Gastroesophageal sphincter (tissue), 4 donors: Measurements from ENCODE around the gene NSFL1C. TPM values are rescaled to one million over a fixed set of nuclear protein-coding genes. Genes with fewer than 3 reads are reported as not detected.
"Not testable (repeated sequence)": the region's sequence is repeated elsewhere in the genome, so short reads cannot be mapped to it uniquely, and the experiment has no call there.

Experiments used
- ATAC-seq: fragments of 150-250 bp; one replicate; pipeline ENCODE4 v1.9.1; 2016; ENCODE audit warnings: mild to moderate bottlenecking, moderate library complexity
- H3K27ac ChIP-seq, 4 donors: fragments of 200-600 bp; sonication (generic) in 3 of 4; 1 replicate in 3 of 4; 2 replicates in 1 of 4; pipeline ENCODE4 v1.5.1; 2016 to 2019
- H3K27me3 ChIP-seq: fragments of 200-600 bp; sonication (generic); one replicate; pipeline ENCODE4 v1.5.1; 2019
- H3K36me3 ChIP-seq, 2 donors: fragments of 200-600 bp; sonication (generic); one replicate each; pipeline ENCODE4 v1.5.1; 2019; ENCODE audit warnings: control low read depth in 1 of 2
- H3K4me1 ChIP-seq, 3 donors: fragments of 200-600 bp; sonication (generic); 1 replicate in 2 of 3; 2 replicates in 1 of 3; pipeline ENCODE4 v1.5.1; 2016 to 2019; ENCODE audit warnings: control low read depth in 2 of 3
- H3K4me3 ChIP-seq, 2 donors: fragments of 200-600 bp; sonication (generic); one replicate each; pipeline ENCODE4 v1.5.1; 2019; ENCODE audit warnings: mild to moderate bottlenecking in 1 of 2, moderate library complexity in 1 of 2
- H3K9me3 ChIP-seq, 3 donors: fragments of 200-600 bp; sonication (generic); one replicate each; pipeline ENCODE4 v1.5.1; 2017 to 2019; ENCODE audit warnings: control low read depth in 2 of 3
- EP300 ChIP-seq: sonication (generic); formaldehyde crosslinking; IDR thresholded peaks from one replicate; pipeline ENCODE4 v1.6.1; 2017; ENCODE audit warnings: antibody characterized with exemption, mild to moderate bottlenecking
- POLR2A ChIP-seq, 2 donors: fragments of 450-650 bp; IDR thresholded peaks; one replicate each; pipeline ENCODE4 v1.6.1; 2017; ENCODE audit warnings: antibody characterized with exemption in 2 of 2, mild to moderate bottlenecking in 2 of 2, moderate library complexity in 1 of 2
- POLR2AphosphoS5 ChIP-seq: sonication (generic); formaldehyde crosslinking; IDR thresholded peaks from one replicate; pipeline ENCODE4 v1.6.1; 2017; ENCODE audit warnings: antibody characterized with exemption
- WGBS, 2 donors: methylation state at CpG; one replicate each; pipeline ENCODE4 v1.1.5; 2018; ENCODE audit warnings: low coverage in 1 of 2; 5-methylcytosine and 5-hydroxymethylcytosine counted together
- total RNA-seq, 4 donors: library from RNA; depleted of rRNA; stranded (reverse); fragments of >200 nt; gene quantifications; one replicate each; pipeline ENCODE4 v1.1.0, GENCODE V29; 2016
- TF ChIP-seq, protein P1 (sequence below), 4 experiments: fragments of 200-600 bp in 2 of 4; fragments of 450-650 bp in 2 of 4; sonication (generic) in 1 of 4; IDR thresholded peaks; one replicate each; pipeline ENCODE4 v1.5.1; 2017 to 2019; ENCODE audit warnings: antibody characterized with exemption in 4 of 4, mild to moderate bottlenecking in 2 of 4, moderate library complexity in 2 of 4

NSFL1C gene
- total RNA-seq, 4 donors from 2014 or later, result 48.8 to 64.1 (median 53.5) TPM

DNA sequence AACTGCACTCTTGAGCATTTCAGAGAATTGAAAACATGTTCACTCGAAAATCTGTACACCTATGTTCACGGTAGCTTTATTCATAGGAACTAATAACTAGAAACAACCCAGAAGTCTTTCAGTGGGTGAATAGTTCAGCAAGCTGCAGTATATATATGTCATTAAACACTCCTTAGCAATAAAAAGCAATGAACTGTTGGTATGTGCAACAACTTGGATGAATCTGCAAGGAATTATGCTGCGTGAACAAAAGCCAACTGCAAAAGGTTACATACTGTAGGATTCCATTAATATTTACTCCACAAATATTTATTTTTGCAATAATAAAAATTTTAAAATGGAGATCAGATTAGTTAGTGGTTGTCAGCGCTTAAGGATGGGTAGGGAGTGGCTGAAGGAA is 51.7 kb downstream of the NSFL1C start:
- H3K9me3 ChIP-seq, result no peaks in the 10 kb centered on the region
- peaks cover 36% of the 10 kb centered on the region for H3K27me3 ChIP-seq
- H3K36me3 ChIP-seq, result no peaks in the 10 kb centered on the region
- ATAC-seq, result no peak
- no peaks in the 10 kb centered on the region for H3K4me1 ChIP-seq
- no peak overlapping the region for H3K4me3 ChIP-seq
- no peak for TF ChIP-seq POLR2AphosphoS5
- TF ChIP-seq EP300, result no peak
- TF ChIP-seq, protein P1, sequence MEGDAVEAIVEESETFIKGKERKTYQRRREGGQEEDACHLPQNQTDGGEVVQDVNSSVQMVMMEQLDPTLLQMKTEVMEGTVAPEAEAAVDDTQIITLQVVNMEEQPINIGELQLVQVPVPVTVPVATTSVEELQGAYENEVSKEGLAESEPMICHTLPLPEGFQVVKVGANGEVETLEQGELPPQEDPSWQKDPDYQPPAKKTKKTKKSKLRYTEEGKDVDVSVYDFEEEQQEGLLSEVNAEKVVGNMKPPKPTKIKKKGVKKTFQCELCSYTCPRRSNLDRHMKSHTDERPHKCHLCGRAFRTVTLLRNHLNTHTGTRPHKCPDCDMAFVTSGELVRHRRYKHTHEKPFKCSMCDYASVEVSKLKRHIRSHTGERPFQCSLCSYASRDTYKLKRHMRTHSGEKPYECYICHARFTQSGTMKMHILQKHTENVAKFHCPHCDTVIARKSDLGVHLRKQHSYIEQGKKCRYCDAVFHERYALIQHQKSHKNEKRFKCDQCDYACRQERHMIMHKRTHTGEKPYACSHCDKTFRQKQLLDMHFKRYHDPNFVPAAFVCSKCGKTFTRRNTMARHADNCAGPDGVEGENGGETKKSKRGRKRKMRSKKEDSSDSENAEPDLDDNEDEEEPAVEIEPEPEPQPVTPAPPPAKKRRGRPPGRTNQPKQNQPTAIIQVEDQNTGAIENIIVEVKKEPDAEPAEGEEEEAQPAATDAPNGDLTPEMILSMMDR (IDR thresholded peaks at IDR 0.05), result no peak
- TF ChIP-seq POLR2A (IDR thresholded peaks at IDR 0.05), result no peak
- H3K27ac ChIP-seq, result no peak overlapping the region
- whole genome bisulfite sequencing, 2 donors, result 68 to 86% methylated on average over 4 of the region's 4 CpGs

DNA sequence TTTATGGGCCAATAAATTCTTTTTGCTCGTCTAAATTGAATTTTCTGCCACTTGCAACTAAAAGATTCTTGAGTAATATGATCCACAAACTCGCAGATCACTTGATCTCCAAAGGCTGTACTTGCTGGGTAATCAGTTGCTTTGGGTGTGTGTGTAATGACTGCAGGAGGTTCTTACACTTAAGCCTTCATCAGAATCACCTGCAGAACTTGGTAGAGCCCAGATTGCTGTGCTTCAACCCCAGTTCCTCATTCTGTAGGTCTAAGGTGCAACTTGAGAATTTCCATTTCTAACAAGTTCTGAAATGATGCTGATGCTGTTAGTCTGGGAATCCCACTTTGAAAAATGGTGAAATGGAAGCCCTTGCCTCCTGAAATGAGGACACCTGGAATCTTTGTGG is 60.8 kb downstream of the NSFL1C start:
- Histone ChIP-seq H3K27ac (no peak overlapping the region), H3K27me3 (peaks cover 15% of the 10 kb centered on the region), H3K36me3 (no peaks in the 10 kb centered on the region), H3K9me3 (no peaks in the 10 kb centered on the region), H3K4me3 (no peak overlapping the region), H3K4me1 (no peaks in the 10 kb centered on the region)
- 52 to 61% methylated on average over 2 of the region's 2 CpGs for WGBS, 2 donors
- TF ChIP-seq POLR2A (IDR thresholded peaks at IDR 0.05) (no peak), EP300 (no peak), POLR2AphosphoS5 (no peak)
- TF ChIP-seq, protein P1 (IDR thresholded peaks at IDR 0.05), result no peak
- no peak for ATAC-seq

DNA sequence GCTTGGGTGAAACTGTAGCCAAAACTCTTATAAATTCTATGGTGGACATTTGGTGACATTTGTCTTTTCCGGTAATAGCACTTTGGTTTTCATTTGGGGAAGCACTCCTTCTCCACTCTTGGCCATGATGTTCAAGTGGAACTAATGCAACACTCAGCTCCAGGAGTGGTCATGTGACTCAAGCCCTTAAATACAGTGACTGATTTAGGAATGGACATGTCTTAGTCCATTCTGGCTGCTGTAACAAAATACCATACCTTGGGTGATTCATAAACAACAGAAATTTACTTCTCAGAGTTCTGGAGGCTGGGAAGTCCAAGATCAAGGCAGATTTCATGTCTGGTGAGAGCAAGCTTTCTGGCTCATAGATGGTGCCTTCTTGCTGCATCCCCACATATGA is 63.0 kb downstream of the NSFL1C start:
- 60 to 67% methylated on average over 1 of the region's 1 CpG for WGBS, 2 donors

DNA sequence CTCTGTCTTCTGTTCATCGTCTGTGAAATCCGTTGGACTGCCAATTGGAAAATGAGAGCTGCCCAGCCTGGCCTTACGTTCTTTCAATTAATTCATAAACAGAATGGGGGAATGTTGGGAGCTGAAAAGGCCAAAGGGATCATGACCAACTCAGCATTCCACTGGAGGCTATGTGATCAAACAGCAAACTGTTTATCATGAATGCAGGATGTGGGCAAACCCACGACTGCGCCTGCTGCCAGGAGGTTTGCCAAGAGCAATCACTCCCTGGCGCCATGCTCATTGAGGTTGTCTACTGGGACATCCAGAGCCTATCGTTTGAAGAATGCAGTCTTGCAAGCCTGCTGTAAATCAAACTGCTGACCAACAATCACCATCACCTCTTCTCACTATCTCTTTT is 64.5 kb downstream of the NSFL1C start:
- no peak overlapping the region for H3K27ac ChIP-seq
- no peak for ATAC-seq
- H3K4me1 ChIP-seq, result no peaks in the 10 kb centered on the region
- WGBS, 2 donors, result 69% methylated on average over 3 of the region's 7 CpGs; no CpG with 5 or more reads in 1 of the 2 donors
- TF ChIP-seq, protein P1 (IDR thresholded peaks at IDR 0.05), result no peak
- no peak for TF ChIP-seq POLR2A (IDR thresholded peaks at IDR 0.05)
- TF ChIP-seq POLR2AphosphoS5, result no peak
- no peak for TF ChIP-seq EP300
- H3K27me3 ChIP-seq, result peaks cover 36% of the 10 kb centered on the region
- no peaks in the 10 kb centered on the region for H3K36me3 ChIP-seq
- H3K4me3 ChIP-seq, result no peak overlapping the region
- no peaks in the 10 kb centered on the region for H3K9me3 ChIP-seq

More for the DNA sequence above, 63.0 kb downstream of the NSFL1C start:
- H3K9me3 ChIP-seq, result no peaks in the 10 kb centered on the region
- no peaks in the 10 kb centered on the region for H3K4me1 ChIP-seq
- no peak for TF ChIP-seq POLR2AphosphoS5
- TF ChIP-seq POLR2A (IDR thresholded peaks at IDR 0.05), result no peak
- no peak for TF ChIP-seq EP300
- TF ChIP-seq, protein P1 (IDR thresholded peaks at IDR 0.05), result no peak
- H3K4me3 ChIP-seq, result no peak overlapping the region
- H3K27me3 ChIP-seq, result peaks cover 26% of the 10 kb centered on the region
- H3K27ac ChIP-seq, result no peak overlapping the region
- no peaks in the 10 kb centered on the region for H3K36me3 ChIP-seq
- no peak for ATAC-seq

DNA sequence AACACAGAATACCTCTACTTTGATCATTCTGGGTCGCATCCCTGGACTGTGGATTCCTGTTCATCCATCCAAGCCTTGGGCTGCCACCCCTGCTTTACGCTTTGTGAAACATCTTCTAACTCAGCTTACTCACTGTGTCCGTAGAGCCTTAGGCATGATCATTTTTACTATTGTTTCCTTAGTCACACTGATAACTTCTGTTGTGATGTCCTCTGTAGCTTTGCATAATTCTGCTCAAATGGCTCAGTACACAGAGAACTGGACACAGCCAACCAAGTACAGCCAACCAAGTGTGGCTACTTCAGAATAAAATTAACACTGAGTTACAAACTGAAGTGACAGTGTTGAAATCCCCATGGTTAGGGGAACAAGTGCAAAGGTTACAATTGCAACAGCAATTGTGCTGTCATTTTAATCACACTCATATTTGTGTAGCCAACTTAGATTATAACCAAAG is 65.2 kb downstream of the NSFL1C start:
- no peak for ATAC-seq
- H3K9me3 ChIP-seq, result no peaks in the 10 kb centered on the region
- no peaks in the 10 kb centered on the region for H3K36me3 ChIP-seq
- H3K4me3 ChIP-seq, result no peak overlapping the region
- 73 to 93% methylated on average over 2 to 3 of the region's 3 CpGs for WGBS, 2 donors
- H3K4me1 ChIP-seq, result no peaks in the 10 kb centered on the region
- TF ChIP-seq, protein P1 (IDR thresholded peaks at IDR 0.05), result no peak
- TF ChIP-seq EP300, result no peak
- no peak for TF ChIP-seq POLR2A (IDR thresholded peaks at IDR 0.05)
- TF ChIP-seq POLR2AphosphoS5, result no peak
- H3K27me3 ChIP-seq, result peaks cover 41% of the 10 kb centered on the region
- H3K27ac ChIP-seq, result no peak overlapping the region

DNA sequence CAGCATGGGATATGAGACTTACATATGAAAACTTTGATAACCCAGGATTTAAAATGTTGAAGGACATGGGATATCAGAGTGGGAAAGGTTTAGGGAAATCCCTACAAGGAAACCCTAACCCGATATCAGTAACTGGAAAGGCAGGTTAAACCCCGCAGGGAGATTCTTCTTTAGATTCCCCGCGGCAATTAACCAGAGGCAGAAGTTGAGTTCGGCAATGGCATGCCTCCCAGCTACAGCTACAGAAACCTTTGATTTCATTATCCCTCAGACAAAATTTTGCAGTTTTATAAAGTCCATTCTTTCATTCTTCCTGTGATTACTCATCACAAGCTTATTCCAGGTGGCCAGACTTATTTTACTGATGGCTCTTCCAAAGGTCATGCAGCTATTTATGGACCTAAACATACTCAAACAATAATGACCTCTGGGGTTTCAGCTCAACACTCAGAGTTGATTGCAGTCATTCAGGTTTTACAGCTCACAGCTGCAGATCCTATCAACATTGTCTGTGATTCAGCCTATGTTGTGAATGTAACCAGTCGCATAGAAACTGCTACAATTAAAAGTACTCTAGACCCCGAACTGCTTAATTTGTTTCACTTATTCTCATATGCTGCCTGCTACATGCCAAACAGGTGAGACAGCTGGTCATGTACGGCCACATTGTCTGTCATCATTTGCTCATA is 66.8 kb downstream of the NSFL1C start:
- H3K4me1 ChIP-seq, ATAC-seq, H3K9me3 ChIP-seq, H3K4me3 ChIP-seq, H3K27ac ChIP-seq, H3K36me3 ChIP-seq: not testable (repeated sequence)
- 38 to 60% methylated on average over 8 of the region's 8 CpGs for WGBS, 2 donors
- H3K27me3 ChIP-seq, result peaks cover 44% of the 10 kb centered on the region

DNA sequence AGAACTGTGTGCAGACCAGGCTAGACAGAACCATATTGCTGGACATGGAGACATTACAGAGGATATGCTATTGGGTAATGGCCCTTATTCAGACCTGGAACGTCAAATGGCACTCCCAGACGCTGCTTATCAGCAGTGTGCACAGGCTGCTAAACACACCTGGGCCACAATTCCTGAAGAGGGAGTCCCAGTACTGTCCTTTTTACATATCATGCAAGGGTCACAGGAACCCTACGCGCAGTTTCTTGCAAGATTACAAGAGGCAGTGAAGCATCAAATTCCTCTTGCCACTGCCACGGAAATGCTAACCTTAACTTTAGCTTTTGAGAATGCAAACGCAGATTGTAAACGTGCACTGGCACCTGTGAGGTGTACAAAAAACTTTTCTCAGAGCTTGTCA is 68.5 kb downstream of the NSFL1C start:
- 59 to 70% methylated on average over 4 to 7 of the region's 7 CpGs for WGBS, 2 donors
- H3K36me3 ChIP-seq, H3K4me3 ChIP-seq, ATAC-seq, H3K4me1 ChIP-seq, H3K27ac ChIP-seq, H3K9me3 ChIP-seq: not testable (repeated sequence)
- peaks cover 35% of the 10 kb centered on the region for H3K27me3 ChIP-seq
